Measurements from ENCODE around the gene E2F7.

Gene E2F7

GRCh38 chr12:77044721-77045120 is 20.6 kb downstream of the E2F7 start:
- Histone ChIP-seq H3K36me3 (no peaks in the 10 kb centered on the region), H3K9me3 (no peaks in the 10 kb centered on the region), H3K27me3 (no peaks in the 10 kb centered on the region), H3K4me3 (no peak overlapping the region), H3K27ac (no peak overlapping the region), H3K4me1 (no peaks in the 10 kb centered on the region)
- intact Hi-C loops (cut with DNase I; ENCODE audit: low total_unique reads), result no loop called here
- TF ChIP-seq, protein P1, sequence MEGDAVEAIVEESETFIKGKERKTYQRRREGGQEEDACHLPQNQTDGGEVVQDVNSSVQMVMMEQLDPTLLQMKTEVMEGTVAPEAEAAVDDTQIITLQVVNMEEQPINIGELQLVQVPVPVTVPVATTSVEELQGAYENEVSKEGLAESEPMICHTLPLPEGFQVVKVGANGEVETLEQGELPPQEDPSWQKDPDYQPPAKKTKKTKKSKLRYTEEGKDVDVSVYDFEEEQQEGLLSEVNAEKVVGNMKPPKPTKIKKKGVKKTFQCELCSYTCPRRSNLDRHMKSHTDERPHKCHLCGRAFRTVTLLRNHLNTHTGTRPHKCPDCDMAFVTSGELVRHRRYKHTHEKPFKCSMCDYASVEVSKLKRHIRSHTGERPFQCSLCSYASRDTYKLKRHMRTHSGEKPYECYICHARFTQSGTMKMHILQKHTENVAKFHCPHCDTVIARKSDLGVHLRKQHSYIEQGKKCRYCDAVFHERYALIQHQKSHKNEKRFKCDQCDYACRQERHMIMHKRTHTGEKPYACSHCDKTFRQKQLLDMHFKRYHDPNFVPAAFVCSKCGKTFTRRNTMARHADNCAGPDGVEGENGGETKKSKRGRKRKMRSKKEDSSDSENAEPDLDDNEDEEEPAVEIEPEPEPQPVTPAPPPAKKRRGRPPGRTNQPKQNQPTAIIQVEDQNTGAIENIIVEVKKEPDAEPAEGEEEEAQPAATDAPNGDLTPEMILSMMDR (IDR thresholded peaks at IDR 0.05), result no peak
- no peak for DNase-seq

DNA sequence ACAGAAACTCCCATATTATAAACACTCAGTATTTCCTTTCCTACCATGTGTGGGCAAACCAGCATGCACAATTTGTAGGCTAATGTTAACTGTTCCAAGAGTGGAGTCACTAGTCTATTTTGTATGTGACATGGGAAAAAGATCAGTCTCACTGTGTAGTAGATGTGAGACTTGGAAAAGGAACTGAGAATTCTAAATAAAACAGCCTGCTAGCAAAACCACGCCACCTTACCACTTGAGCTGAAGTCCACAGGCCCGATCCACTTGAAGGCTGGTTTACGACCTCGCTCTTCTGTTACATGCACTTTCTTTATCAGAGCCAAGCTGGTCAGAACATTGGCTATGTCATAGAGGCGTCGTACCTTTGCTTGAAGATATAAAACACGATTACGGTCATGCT is 22.5 kb downstream of the E2F7 start:
- TF ChIP-seq, protein P1 (IDR thresholded peaks at IDR 0.05), result no peak
- no peaks in the 10 kb centered on the region for H3K4me1 ChIP-seq
- no peak overlapping the region for H3K27ac ChIP-seq
- no peaks in the 10 kb centered on the region for H3K27me3 ChIP-seq
- no peak overlapping the region for H3K4me3 ChIP-seq
- no peaks in the 10 kb centered on the region for H3K36me3 ChIP-seq
- no peaks in the 10 kb centered on the region for H3K9me3 ChIP-seq
- intact Hi-C loops (cut with DNase I; ENCODE audit: low total_unique reads), result no loop called here
- DNase-seq, result no peak

DNA sequence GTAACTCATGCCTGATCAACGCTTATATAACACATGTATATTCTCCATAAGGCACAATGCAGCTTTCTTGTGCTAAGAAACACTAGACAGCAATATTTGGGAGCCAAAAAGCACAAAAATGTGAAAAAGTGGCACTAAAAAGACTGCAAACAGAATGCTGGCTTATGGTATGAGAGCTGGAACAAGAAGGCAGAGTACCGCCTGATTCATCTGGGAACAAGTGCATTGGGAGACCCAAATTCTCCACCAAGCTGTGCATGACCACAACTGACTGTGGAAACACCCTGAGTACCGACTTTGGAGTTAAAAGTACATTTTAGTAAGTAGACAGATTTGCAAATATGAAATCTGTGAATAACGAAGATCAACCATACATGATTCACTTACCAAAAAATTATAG is 25.1 kb downstream of the E2F7 start:
- no peaks in the 10 kb centered on the region for H3K9me3 ChIP-seq
- H3K4me1 ChIP-seq, result no peaks in the 10 kb centered on the region
- H3K36me3 ChIP-seq, result no peaks in the 10 kb centered on the region
- DNase-seq, result no peak
- H3K27me3 ChIP-seq, result no peaks in the 10 kb centered on the region
- intact Hi-C loops (cut with DNase I; ENCODE audit: low total_unique reads), result no loop called here
- H3K4me3 ChIP-seq, result no peak overlapping the region
- no peak overlapping the region for H3K27ac ChIP-seq
- TF ChIP-seq, protein P1 (IDR thresholded peaks at IDR 0.05), result no peak

DNA sequence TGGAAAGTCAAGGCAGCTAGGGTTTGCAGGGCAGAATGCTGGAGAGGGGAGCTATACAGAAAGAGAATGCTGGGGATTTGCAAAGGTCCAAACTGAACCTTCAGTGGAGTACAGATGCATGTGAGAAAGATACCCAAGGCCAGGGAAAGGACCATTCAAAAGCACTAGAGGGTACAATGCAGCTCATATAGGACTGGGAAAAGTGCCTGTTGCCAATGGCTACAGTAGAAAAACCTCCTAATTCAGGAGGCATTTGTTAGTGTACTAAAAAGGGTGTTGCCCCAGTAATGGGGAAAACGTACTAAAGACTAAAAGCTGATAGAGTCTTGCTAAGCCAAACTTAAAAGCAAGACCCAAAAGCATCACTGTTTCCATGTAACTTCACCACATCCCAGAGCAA is 30.1 kb downstream of the E2F7 start:
- no peak for DNase-seq
- intact Hi-C loops (cut with DNase I; ENCODE audit: low total_unique reads), result no loop called here
- no peaks in the 10 kb centered on the region for H3K4me1 ChIP-seq
- H3K27me3 ChIP-seq, result no peaks in the 10 kb centered on the region
- no peak overlapping the region for H3K4me3 ChIP-seq
- no peak overlapping the region for H3K27ac ChIP-seq
- H3K9me3 ChIP-seq, result no peaks in the 10 kb centered on the region
- H3K36me3 ChIP-seq, result no peaks in the 10 kb centered on the region
- TF ChIP-seq, protein P1 (IDR thresholded peaks at IDR 0.05), result no peak

GRCh38 chr12:77033658-77034536 is 31.5 kb downstream of the E2F7 start:
- TF ChIP-seq, protein P1 (IDR thresholded peaks at IDR 0.05), result no peak
- DNase-seq, result no peak
- intact Hi-C loops (cut with DNase I; ENCODE audit: low total_unique reads), result no loop called here
- H3K4me3 ChIP-seq, result no peak overlapping the region
- H3K27me3 ChIP-seq, result no peaks in the 10 kb centered on the region
- no peaks in the 10 kb centered on the region for H3K36me3 ChIP-seq
- H3K4me1 ChIP-seq, result no peaks in the 10 kb centered on the region
- H3K9me3 ChIP-seq, result no peaks in the 10 kb centered on the region
- H3K27ac ChIP-seq, result no peak overlapping the region
